Amygdala (tissue), 56 donors: ENCODE measurements around the gene INSL4.

Source experiments
- DNase-seq, 56 donors: peaks; one replicate each; lab custom pipeline; 2025; lab: John Stamatoyannopoulos, UW

Gene INSL4

GRCh38 chr9:5231212-5231611 is at the start of gene INSL4:
Gene INSL4, plus strand, starts transcription at chr9:5231419. Its CDS starts 105 bp downstream, at chr9:5231524.
- no peak for DNase-seq

GRCh38 chr9:5184776-5185175 is 46.4 kb upstream of the INSL4 start:
- DNase-seq = no peak

- no peak for DNase-seq
Observed at GRCh38 chr9:5185220-5185840, 45.9 kb upstream of the INSL4 start, which contains the start of gene INSL6. Gene INSL6, minus strand, starts transcription at chr9:5185639. Its CDS starts 37 bp downstream, at chr9:5185602.

GRCh38 chr9:5186416-5187169 is 44.6 kb upstream of the INSL4 start:
- DNase-seq = peak in 21 of 56 donors; percentile 1 to 58 (median 7)

GRCh38 chr9:5188060-5188984 is 42.9 kb upstream of the INSL4 start:
- no peak for DNase-seq

- DNase-seq = no peak
Observed at GRCh38 chr9:5191985-5192384, 39.2 kb upstream of the INSL4 start.

GRCh38 chr9:5193345-5193744 is 37.9 kb upstream of the INSL4 start:
- DNase-seq = no peak

- DNase-seq = no peak
Observed at GRCh38 chr9:5195463-5195862, 35.8 kb upstream of the INSL4 start.

GRCh38 chr9:5205071-5205470 is 26.1 kb upstream of the INSL4 start:
- DNase-seq = no peak

- no peak for DNase-seq
Observed at GRCh38 chr9:5230554-5230953, 665 bp upstream of the INSL4 start.

- DNase-seq = no peak
Observed at GRCh38 chr9:5263351-5264218, 32.4 kb downstream of the INSL4 start.

- DNase-seq = no peak
Observed at GRCh38 chr9:5264219-5264595, 33.0 kb downstream of the INSL4 start.

GRCh38 chr9:5265939-5266338 is 34.7 kb downstream of the INSL4 start:
- DNase-seq = no peak

GRCh38 chr9:5269249-5269715 is 38.1 kb downstream of the INSL4 start:
- no peak for DNase-seq

GRCh38 chr9:5274770-5275169 is 43.6 kb downstream of the INSL4 start:
- DNase-seq = no peak

GRCh38 chr9:5278486-5278885 is 47.3 kb downstream of the INSL4 start:
- DNase-seq = no peak
